H1 (cell line): Measurements from ENCODE around the gene QRICH1. TPM values are rescaled to one million over a fixed set of nuclear protein-coding genes. Genes with fewer than 3 reads are reported as not detected.

ENCODE experiments used
- CTCF ChIA-PET: fragments of 300-600 bp; sonication (Branson Sonifier 250); formaldehyde crosslinking; loops from one replicate; lab custom pipeline; 2021; ENCODE audit not compliant: partially characterized antibody; lab: Charles Lee
- POLR2A ChIA-PET: fragments of 300-600 bp; sonication (Branson Sonifier 250); formaldehyde crosslinking; loops from one replicate; lab custom pipeline; 2021; ENCODE audit warnings: inconsistent platforms; ENCODE audit not compliant: partially characterized antibody; lab: Charles Lee
- DNase-seq, 2 experiments: peaks; one replicate each; pipeline versions ENCODE4 v3.0.0 to v3.0.0-alpha.2; 2010 to 2022; ENCODE audit warnings: low spot score in 2 of 2, low read depth in 1 of 2, mixed read lengths in 1 of 2
- FAIRE-seq: peaks from 2 replicates; lab custom pipeline; 2011; peaks lifted over from hg19 to GRCh38; lab: Jason Lieb, UNC
- H2AFZ ChIP-seq: 2 replicates; pipeline ENCODE4 v1.8.1; 2012; ENCODE audit warnings: low read length, inconsistent platforms
- H2AK5ac ChIP-seq: 2 replicates; pipeline ENCODE4 v1.6.1; 2013; ENCODE audit warnings: low read depth, low read length
- H2BK120ac ChIP-seq: replicated peaks from 2 replicates; pipeline ENCODE3; 2013; ENCODE audit warnings: low read depth, low read length, inconsistent platforms
- H2BK12ac ChIP-seq: 2 replicates; pipeline ENCODE4 v1.6.1; 2013; ENCODE audit warnings: low read depth, low read length
- H2BK15ac ChIP-seq: 2 replicates; pipeline ENCODE4 v1.6.1; 2013; ENCODE audit warnings: low read length
- H2BK20ac ChIP-seq: 2 replicates; pipeline ENCODE4 v1.6.1; 2013; ENCODE audit warnings: low read length
- H2BK5ac ChIP-seq: 2 replicates; pipeline ENCODE4 v1.6.1; 2013; ENCODE audit warnings: low read depth, low read length
- H3K14ac ChIP-seq: 2 replicates; pipeline ENCODE4 v1.6.1; 2013; ENCODE audit warnings: inconsistent platforms; ENCODE audit not compliant: insufficient read length
- H3K18ac ChIP-seq: 2 replicates; pipeline ENCODE4 v1.6.1; 2013; ENCODE audit warnings: low read length; ENCODE audit errors: extremely low read depth
- H3K23ac ChIP-seq: 2 replicates; pipeline ENCODE4 v1.6.1; 2013; ENCODE audit warnings: inconsistent platforms; ENCODE audit not compliant: insufficient read length
- H3K23me2 ChIP-seq: 2 replicates; pipeline ENCODE4 v1.6.1; 2013; ENCODE audit warnings: low read depth, low read length
- H3K27ac ChIP-seq: 2 replicates; pipeline ENCODE4 v1.6.1; 2011; ENCODE audit warnings: low read depth, low read length, inconsistent platforms
- H3K27me3 ChIP-seq, 4 experiments: replicated peaks in 1 of 4; 1 replicate in 1 of 4; 2 replicates in 3 of 4; pipeline versions ENCODE4 v1.6.1 to v1.8.1; 2011 to 2013; ENCODE audit warnings: low read length in 3 of 4, mild to moderate bottlenecking in 3 of 4, inconsistent platforms in 2 of 4, mixed read lengths in 2 of 4, moderate library complexity in 1 of 4; ENCODE audit not compliant: control insufficient read depth in 3 of 4, insufficient read depth in 3 of 4; ENCODE audit errors: extremely low read depth in 1 of 4
- H3K36me3 ChIP-seq, 4 experiments: 2 replicates each; pipeline versions ENCODE4 v1.6.1 to v1.8.1; 2011 to 2013; ENCODE audit warnings: mild to moderate bottlenecking in 4 of 4, low read length in 3 of 4, moderate library complexity in 2 of 4, control low read depth in 1 of 4, inconsistent platforms in 1 of 4; ENCODE audit not compliant: insufficient read depth in 4 of 4, control insufficient read depth in 2 of 4
- H3K4ac ChIP-seq: replicated peaks from 2 replicates; pipeline ENCODE3; 2013; ENCODE audit warnings: low read length, low read depth, mixed read lengths, inconsistent platforms; ENCODE audit not compliant: insufficient read length
- H3K4me1 ChIP-seq, 4 experiments: replicated peaks in 1 of 4; 1 replicate in 1 of 4; 2 replicates in 3 of 4; pipeline versions ENCODE4 v1.6.1 to v1.8.1; 2011 to 2013; ENCODE audit warnings: low read length in 3 of 4, inconsistent platforms in 2 of 4, mixed read lengths in 1 of 4; ENCODE audit not compliant: insufficient read depth in 4 of 4, control insufficient read depth in 3 of 4
- H3K4me2 ChIP-seq, 2 experiments: 2 replicates each; pipeline versions ENCODE4 v1.6.1 to v1.8.1; 2011 to 2013; ENCODE audit warnings: low read depth in 2 of 2, low read length in 2 of 2, control low read depth in 1 of 2, inconsistent platforms in 1 of 2, mild to moderate bottlenecking in 1 of 2; ENCODE audit not compliant: insufficient read depth in 1 of 2
- H3K4me3 ChIP-seq, 4 experiments: fragments of 200-600, 300-600 bp in 1 of 4; sonication (generic), shearing (Covaris generic), sonication (Bioruptor Twin) in 1 of 4; 2 replicates each; pipeline versions ENCODE4 v1.5.1 to v1.8.1; 2011 to 2016; ENCODE audit warnings: low read length in 4 of 4, low read depth in 3 of 4, control low read depth in 2 of 4, inconsistent platforms in 2 of 4, mild to moderate bottlenecking in 2 of 4, mixed read lengths in 1 of 4, moderate library complexity in 1 of 4; ENCODE audit not compliant: insufficient read depth in 2 of 4; ENCODE audit errors: extremely low read depth in 1 of 4
- H3K56ac ChIP-seq: replicated peaks from 2 replicates; pipeline ENCODE3; 2013; ENCODE audit warnings: low read depth, mild to moderate bottlenecking, mixed read lengths, low read length, inconsistent platforms; ENCODE audit not compliant: insufficient read length
- H3K79me1 ChIP-seq: 2 replicates; pipeline ENCODE4 v1.6.1; 2013; ENCODE audit warnings: low read depth, low read length, control low read depth
- H3K79me2 ChIP-seq, 2 experiments: 2 replicates each; pipeline versions ENCODE4 v1.6.1 to v1.8.1; 2012 to 2013; ENCODE audit warnings: low read length in 2 of 2, mild to moderate bottlenecking in 2 of 2, inconsistent platforms in 1 of 2; ENCODE audit not compliant: insufficient read depth in 2 of 2, control insufficient read depth in 1 of 2
- H3K9ac ChIP-seq, 4 experiments: replicated peaks in 1 of 4; 1 replicate in 1 of 4; 2 replicates in 3 of 4; pipeline versions ENCODE4 v1.6.1 to v1.8.1; 2011 to 2013; ENCODE audit warnings: low read depth in 3 of 4, low read length in 3 of 4, control low read depth in 2 of 4, mild to moderate bottlenecking in 2 of 4, moderate library complexity in 2 of 4, inconsistent platforms in 1 of 4; ENCODE audit errors: extremely low read depth in 1 of 4
- H3K9me3 ChIP-seq, 2 experiments: 2 replicates each; pipeline versions ENCODE4 v1.6.1 to v1.8.1; 2012 to 2013; ENCODE audit warnings: mild to moderate bottlenecking in 2 of 2, moderate library complexity in 2 of 2, control low read depth in 1 of 2, inconsistent platforms in 1 of 2, low read depth in 1 of 2, low read length in 1 of 2, mixed read lengths in 1 of 2; ENCODE audit not compliant: insufficient read depth in 2 of 2
- H4K20me1 ChIP-seq, 2 experiments: replicated peaks in 1 of 2; 2 replicates each; pipeline versions ENCODE3 to v1.8.1; 2011 to 2013; ENCODE audit warnings: inconsistent platforms in 2 of 2, low read length in 2 of 2, mild to moderate bottlenecking in 1 of 2; ENCODE audit not compliant: insufficient read depth in 2 of 2, control insufficient read depth in 1 of 2
- H4K5ac ChIP-seq: 2 replicates; pipeline ENCODE4 v1.6.1; 2013; ENCODE audit warnings: low read length, low read depth, mixed read lengths, inconsistent platforms; ENCODE audit not compliant: insufficient read length
- H4K8ac ChIP-seq: 2 replicates; pipeline ENCODE4 v1.8.0; 2013; ENCODE audit warnings: mild to moderate bottlenecking, moderate library complexity, low read length, inconsistent platforms; ENCODE audit not compliant: insufficient read depth; ENCODE audit errors: extremely low read depth
- H4K91ac ChIP-seq: replicated peaks from 2 replicates; pipeline ENCODE3; 2013; ENCODE audit warnings: low read length, mixed read lengths, inconsistent platforms; ENCODE audit not compliant: insufficient read length
- EZH2 ChIP-seq: fragments of 200-600 bp; sonication (generic); IDR thresholded peaks from 2 replicates; pipeline ENCODE4 v1.7.1; 2012; ENCODE audit warnings: low read depth, mild to moderate bottlenecking, moderate library complexity, low read length, inconsistent platforms; ENCODE audit not compliant: severe bottlenecking
- FOSL1 ChIP-seq: IDR thresholded peaks from 2 replicates; pipeline ENCODE4 v1.6.1; 2011; ENCODE audit warnings: mild to moderate bottlenecking, low read depth, low read length, moderate library complexity; ENCODE audit not compliant: insufficient read depth
- KDM1A ChIP-seq: fragments of 200-600, 300-600 bp; sonication (generic); IDR thresholded peaks from 2 replicates; pipeline ENCODE4 v1.7.1; 2016; ENCODE audit warnings: mild to moderate bottlenecking, low read length, borderline replicate concordance
- KDM4A ChIP-seq: IDR thresholded peaks from one replicate; pipeline ENCODE4 v1.7.1; 2012; ENCODE audit warnings: low read depth, mild to moderate bottlenecking, moderate library complexity, low read length, inconsistent platforms; ENCODE audit not compliant: severe bottlenecking
- RBBP5 ChIP-seq: IDR thresholded peaks from 2 replicates; pipeline ENCODE4 v1.7.1; 2012; ENCODE audit warnings: low read depth, mild to moderate bottlenecking, inconsistent platforms, low read length, moderate library complexity, borderline replicate concordance
- RXRA ChIP-seq: IDR thresholded peaks from 2 replicates; pipeline ENCODE4 v1.6.1; 2011; ENCODE audit warnings: low read depth, mild to moderate bottlenecking, low read length, moderate library complexity; ENCODE audit not compliant: insufficient read depth
- SIRT6 ChIP-seq: IDR thresholded peaks from one replicate; pipeline ENCODE4 v1.7.1; 2012; ENCODE audit warnings: low read length, inconsistent platforms
- TAF7 ChIP-seq: optimal IDR thresholded peaks from 2 replicates; pipeline ENCODE3; 2011; ENCODE audit warnings: low read depth, mild to moderate bottlenecking, inconsistent platforms, low read length, moderate library complexity, borderline replicate concordance
- TCF12 ChIP-seq: IDR thresholded peaks from 2 replicates; pipeline ENCODE4 v1.6.1; 2011; ENCODE audit warnings: low read depth, mild to moderate bottlenecking, low read length
- TEAD4 ChIP-seq: IDR thresholded peaks from 2 replicates; pipeline ENCODE4 v1.6.1; 2012; ENCODE audit warnings: low read depth, low read length, inconsistent platforms, mixed read lengths
- ZNF274 ChIP-seq: IDR thresholded peaks from 2 replicates; pipeline ENCODE4 v1.7.0; 2012; ENCODE audit warnings: low read length, borderline replicate concordance; ENCODE audit errors: extremely low read depth
- WGBS, 2 experiments: shearing (Covaris generic) in 1 of 2; methylation state at CpG; one replicate each; pipeline versions ENCODE4 v1.1.6 to v1.1.7; 2013 to 2015; ENCODE audit warnings: low lambda C conversion rate in 2 of 2, mixed read lengths in 2 of 2, inconsistent platforms in 1 of 2, low coverage in 1 of 2, missing lambda C conversion rate in 1 of 2; ENCODE audit not compliant: insufficient replicate concordance in 2 of 2, insufficient coverage in 1 of 2, insufficient read length in 1 of 2; ENCODE audit errors: extremely low coverage in 1 of 2, missing lambda C conversion rate in 1 of 2; 5-methylcytosine and 5-hydroxymethylcytosine counted together
- polyA plus RNA-seq, 7 experiments: library from polyadenylated mRNA; depleted of rRNA in 3 of 7; stranded (reverse) in 5 of 7; unstranded in 2 of 7; fragments of >200 nt in 5 of 7; fragments of 200-250 nt in 2 of 7; gene quantifications; 1 replicate in 5 of 7; 2 replicates in 1 of 7; 4 replicates in 1 of 7; pipeline versions ENCODE4 v1.2.1 to v1.2.3, GENCODE V29; 2011 to 2013; ENCODE audit warnings: missing spikeins in 2 of 7, mixed read lengths in 2 of 7
- total RNA-seq: library from RNA; stranded (reverse); fragmentation: NEBNext Ultra II Directional; extraction: Animal tissue kit (Norgen Biotek cat#: 25700); gene quantifications from 2 replicates; pipeline ENCODE4 v1.2.1, GENCODE V29; 2021
- TF ChIP-seq, protein P1 (sequence below): IDR thresholded peaks from 2 replicates; pipeline ENCODE4 v1.6.1; 2012; ENCODE audit warnings: low read length, inconsistent platforms

QRICH1 gene
- total and polyA plus RNA-seq, 2 of the 8 experiments (the other 6 are each of a cell fraction or from before 2014, with no cell fraction given) = 128 to 142 TPM

GRCh38 chr3:49015765-49016164 is 78.1 kb downstream of the QRICH1 start:
- Histone ChIP-seq H3K4ac (no peak overlapping the region), H2AFZ (no peak overlapping the region), H3K9me3 (no peaks in the 10 kb centered on the region), H3K56ac (no peak overlapping the region), H3K23ac (no peak overlapping the region), H2BK12ac (no peak overlapping the region), H3K18ac (no peak overlapping the region), H3K27me3 (no peaks in the 10 kb centered on the region), H2AK5ac (no peak overlapping the region), H3K36me3 (peaks cover 15 to 50% (median 31%) of the 10 kb centered on the region in 4 experiments), H3K4me1 (peaks cover 0 to 14% (median 7%) of the 10 kb centered on the region in 4 experiments; a peak in 6 of 7 replicates), H2BK5ac (no peak overlapping the region), H3K14ac (no peak overlapping the region), H2BK15ac (no peak overlapping the region), H3K9ac (no peak overlapping the region), H3K23me2 (peaks cover 21% of the 10 kb centered on the region), H3K27ac (no peak overlapping the region), H3K79me2 (peaks cover 0 to 38% of the 10 kb centered on the region in 2 experiments; a peak in 2 of 4 replicates), H2BK20ac (no peak overlapping the region), H3K4me3 (no peak overlapping the region), H3K79me1 (peaks cover 17% of the 10 kb centered on the region), H4K5ac (no peak overlapping the region), H2BK120ac (no peak overlapping the region), H4K91ac (no peak overlapping the region), H4K8ac (no peak overlapping the region), H4K20me1 (peaks cover 36 to 42% of the 10 kb centered on the region in 2 experiments), H3K4me2 (no peak overlapping the region)
- DNase-seq (no peak), FAIRE-seq (no peak)
- TF ChIP-seq, protein P1, sequence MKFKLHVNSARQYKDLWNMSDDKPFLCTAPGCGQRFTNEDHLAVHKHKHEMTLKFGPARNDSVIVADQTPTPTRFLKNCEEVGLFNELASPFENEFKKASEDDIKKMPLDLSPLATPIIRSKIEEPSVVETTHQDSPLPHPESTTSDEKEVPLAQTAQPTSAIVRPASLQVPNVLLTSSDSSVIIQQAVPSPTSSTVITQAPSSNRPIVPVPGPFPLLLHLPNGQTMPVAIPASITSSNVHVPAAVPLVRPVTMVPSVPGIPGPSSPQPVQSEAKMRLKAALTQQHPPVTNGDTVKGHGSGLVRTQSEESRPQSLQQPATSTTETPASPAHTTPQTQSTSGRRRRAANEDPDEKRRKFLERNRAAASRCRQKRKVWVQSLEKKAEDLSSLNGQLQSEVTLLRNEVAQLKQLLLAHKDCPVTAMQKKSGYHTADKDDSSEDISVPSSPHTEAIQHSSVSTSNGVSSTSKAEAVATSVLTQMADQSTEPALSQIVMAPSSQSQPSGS = no peak
- TF ChIP-seq TAF7 = no peak
- TF ChIP-seq TCF12 = no peak
- TF ChIP-seq ZNF274 = no peak
- no peak for TF ChIP-seq KDM1A
- TF ChIP-seq RXRA = no peak
- TF ChIP-seq TEAD4 = no peak
- TF ChIP-seq RBBP5 = no peak
- no peak for TF ChIP-seq SIRT6
- TF ChIP-seq FOSL1 = no peak
- TF ChIP-seq KDM4A = no peak
- no peak for TF ChIP-seq EZH2
- ChIA-PET CTCF (interaction anchor here (0.9 to 24.3 kb wide), 3 partner anchors 11 to 351 kb away, joined by 3 to 467 read pairs (median 42); partner anchors contain the start of genes P4HTM and WDR6), POLR2A (interaction anchor here (0.7 to 38.8 kb wide), 10 partner anchors 3 to 117 kb away, joined by 3 to 1518 read pairs (median 3); partner anchors contain the start of genes DALRD3, IMPDH2, LAMB2 and NDUFAF3)
- 92% methylated on average over 6 of the region's 6 CpGs; no CpG with 5 or more reads in 1 of the 2 experiments for WGBS, 2 experiments
